ENCODE measurements around the gene IL3.

Gene IL3

DNA sequence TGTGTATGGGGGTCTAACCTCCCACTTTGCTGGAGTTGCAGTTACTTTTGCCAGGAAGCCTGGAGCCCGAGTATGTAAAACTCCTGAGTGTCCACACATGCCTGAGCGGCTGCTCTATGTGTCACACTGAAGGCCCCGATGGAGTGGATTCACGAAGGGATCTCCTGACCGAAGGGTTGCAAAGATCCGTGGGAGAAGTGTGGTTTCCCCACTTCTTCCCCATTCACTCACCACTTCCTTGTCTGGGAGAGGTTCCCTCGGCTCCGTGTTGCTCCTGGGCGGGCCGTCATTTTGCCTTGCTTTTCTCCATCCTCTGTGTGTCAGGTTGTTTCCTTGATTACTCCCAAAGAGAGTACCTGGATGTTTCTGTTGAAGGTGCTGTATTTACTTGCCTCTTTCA is 16.2 kb upstream of the IL3 start:
- no peak overlapping the region for H3K4me3 ChIP-seq (ENCODE audit: low read depth, low read length)
- DNase-seq (ENCODE audit: low read depth): no peak
- TF ChIP-seq, protein P1, sequence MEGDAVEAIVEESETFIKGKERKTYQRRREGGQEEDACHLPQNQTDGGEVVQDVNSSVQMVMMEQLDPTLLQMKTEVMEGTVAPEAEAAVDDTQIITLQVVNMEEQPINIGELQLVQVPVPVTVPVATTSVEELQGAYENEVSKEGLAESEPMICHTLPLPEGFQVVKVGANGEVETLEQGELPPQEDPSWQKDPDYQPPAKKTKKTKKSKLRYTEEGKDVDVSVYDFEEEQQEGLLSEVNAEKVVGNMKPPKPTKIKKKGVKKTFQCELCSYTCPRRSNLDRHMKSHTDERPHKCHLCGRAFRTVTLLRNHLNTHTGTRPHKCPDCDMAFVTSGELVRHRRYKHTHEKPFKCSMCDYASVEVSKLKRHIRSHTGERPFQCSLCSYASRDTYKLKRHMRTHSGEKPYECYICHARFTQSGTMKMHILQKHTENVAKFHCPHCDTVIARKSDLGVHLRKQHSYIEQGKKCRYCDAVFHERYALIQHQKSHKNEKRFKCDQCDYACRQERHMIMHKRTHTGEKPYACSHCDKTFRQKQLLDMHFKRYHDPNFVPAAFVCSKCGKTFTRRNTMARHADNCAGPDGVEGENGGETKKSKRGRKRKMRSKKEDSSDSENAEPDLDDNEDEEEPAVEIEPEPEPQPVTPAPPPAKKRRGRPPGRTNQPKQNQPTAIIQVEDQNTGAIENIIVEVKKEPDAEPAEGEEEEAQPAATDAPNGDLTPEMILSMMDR (IDR thresholded peaks at IDR 0.05; ENCODE audit: insufficient read depth, low read depth, low read length, missing control alignments): no peak

DNA sequence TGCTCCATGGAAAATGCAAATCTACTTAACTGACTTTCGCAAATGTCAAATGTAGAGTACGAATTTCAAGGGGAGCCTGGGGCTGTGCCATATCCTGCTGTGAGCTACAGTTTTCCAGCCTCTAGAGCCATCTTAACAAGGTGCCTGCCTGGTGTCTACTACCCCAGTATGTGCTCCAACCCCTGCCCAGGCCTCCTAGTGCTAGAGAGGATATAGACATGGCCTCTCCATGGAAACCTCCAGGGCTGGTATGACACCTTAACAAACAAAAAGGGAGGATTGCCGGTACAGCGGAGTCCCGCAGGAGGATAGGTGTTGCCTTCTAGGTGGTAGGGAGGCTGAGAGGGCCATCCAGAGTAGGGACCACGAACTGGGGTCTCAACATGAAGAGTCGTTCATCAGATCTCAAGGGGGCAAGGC is 13.6 kb upstream of the IL3 start:
- H3K4me3 ChIP-seq (ENCODE audit: low read depth, low read length): no peak overlapping the region
- DNase-seq (ENCODE audit: low read depth): no peak
- TF ChIP-seq, protein P1 (IDR thresholded peaks at IDR 0.05; ENCODE audit: insufficient read depth, low read depth, low read length, missing control alignments): no peak

GRCh38 chr5:132049093-132049492 is 11.4 kb upstream of the IL3 start:
- TF ChIP-seq, protein P1 (IDR thresholded peaks at IDR 0.05; ENCODE audit: insufficient read depth, low read depth, low read length, missing control alignments): no peak
- no peak for DNase-seq (ENCODE audit: low read depth)
- no peak overlapping the region for H3K4me3 ChIP-seq (ENCODE audit: low read depth, low read length)

DNA sequence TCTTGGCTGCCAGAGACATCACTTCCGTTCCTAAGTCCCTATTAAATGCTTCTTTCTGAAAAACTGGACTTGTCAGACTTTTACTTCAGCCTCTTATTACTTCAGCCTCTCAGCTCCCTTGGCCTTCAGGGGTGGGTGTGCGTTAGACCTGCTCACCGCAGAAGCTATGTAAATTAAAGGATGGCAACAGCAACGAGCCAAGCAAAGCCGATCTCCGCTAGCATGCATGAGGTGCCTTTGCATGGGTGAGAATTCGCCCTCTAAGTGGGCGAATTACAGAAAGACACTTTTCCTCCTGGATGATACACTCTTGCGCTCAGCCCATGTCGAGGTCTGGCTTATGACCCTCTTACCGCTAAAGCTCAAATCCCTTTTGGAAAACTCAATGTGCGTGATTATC is 10.9 kb upstream of the IL3 start:
- DNase-seq (ENCODE audit: low read depth): no peak
- H3K4me3 ChIP-seq (ENCODE audit: low read depth, low read length): no peak overlapping the region
- TF ChIP-seq, protein P1 (IDR thresholded peaks at IDR 0.05; ENCODE audit: insufficient read depth, low read depth, low read length, missing control alignments): no peak

DNA sequence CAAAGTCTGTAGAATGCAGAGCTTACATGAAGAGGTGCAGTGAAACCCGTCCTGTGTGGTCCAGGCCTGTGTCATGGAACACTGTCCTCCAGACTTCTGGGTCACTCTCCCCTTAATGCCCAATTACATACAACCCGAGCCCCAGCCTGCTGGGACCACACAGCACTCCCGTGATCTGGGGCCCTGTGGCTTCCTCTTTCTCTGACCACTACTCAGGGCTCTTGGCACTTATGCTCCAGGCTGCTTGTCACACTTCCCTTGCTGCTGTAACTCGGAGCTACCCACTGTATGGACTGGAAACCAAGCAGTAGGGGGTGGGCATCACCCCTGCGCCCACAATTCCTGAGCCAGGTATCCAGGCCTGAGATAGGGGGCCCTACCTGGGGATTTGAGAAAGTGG is 10.3 kb upstream of the IL3 start:
- TF ChIP-seq, protein P1 (IDR thresholded peaks at IDR 0.05; ENCODE audit: insufficient read depth, low read depth, low read length, missing control alignments): no peak
- H3K4me3 ChIP-seq (ENCODE audit: low read depth, low read length): no peak overlapping the region
- DNase-seq (ENCODE audit: low read depth): no peak

DNA sequence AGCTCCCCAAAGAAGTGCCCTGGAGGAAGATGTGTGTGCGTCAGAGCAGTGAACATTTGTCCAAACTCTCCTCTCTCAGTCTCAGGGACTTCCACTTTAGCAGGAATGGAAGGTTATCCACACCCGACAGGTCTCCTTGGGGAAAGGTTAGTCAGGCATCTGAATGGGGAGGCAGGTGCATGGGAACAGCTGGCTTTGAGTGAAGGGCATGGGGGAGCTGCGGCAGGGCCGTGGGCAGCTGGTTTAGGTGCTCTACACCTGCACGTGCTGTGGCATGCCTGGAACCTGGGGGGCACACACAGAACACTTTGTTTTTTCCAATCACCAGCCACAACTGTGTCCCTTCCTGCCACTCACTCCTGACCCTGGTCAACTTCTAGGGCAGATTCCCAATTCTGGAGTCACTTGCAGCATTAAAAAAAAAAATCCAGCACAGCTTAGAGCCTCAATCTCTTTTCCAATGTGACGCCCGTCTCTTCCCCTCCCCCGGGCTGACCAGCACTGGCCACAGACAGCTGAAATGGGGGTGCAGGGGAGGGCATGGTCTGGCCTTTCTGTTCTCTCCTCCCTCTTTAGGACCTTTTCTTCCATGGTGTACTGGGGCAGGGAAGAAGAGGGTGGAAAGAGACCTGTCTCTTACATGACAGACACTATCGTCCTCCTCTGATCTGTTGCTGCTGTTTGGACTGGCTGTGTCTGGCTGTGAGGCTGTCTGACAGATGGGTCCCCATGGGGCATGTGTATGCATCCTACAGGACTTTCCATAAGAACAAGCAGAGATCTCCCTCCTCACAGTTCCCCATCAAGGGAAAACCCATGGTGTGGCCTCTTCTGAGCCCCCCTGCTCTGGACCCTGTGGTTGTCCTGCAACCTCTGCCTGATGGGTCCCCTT is 9.5 kb upstream of the IL3 start:
- TF ChIP-seq, protein P1 (IDR thresholded peaks at IDR 0.05; ENCODE audit: insufficient read depth, low read depth, low read length, missing control alignments): no peak
- no peak for DNase-seq (ENCODE audit: low read depth)
- H3K4me3 ChIP-seq (ENCODE audit: low read depth, low read length): no peak overlapping the region

- no peak overlapping the region for H3K4me3 ChIP-seq (ENCODE audit: low read depth, low read length)
- TF ChIP-seq, protein P1 (IDR thresholded peaks at IDR 0.05; ENCODE audit: insufficient read depth, low read depth, low read length, missing control alignments): no peak
- no peak for DNase-seq (ENCODE audit: low read depth)
Observed at GRCh38 chr5:132052520-132052919, 7.9 kb upstream of the IL3 start.
